Smooth muscle cell of the brain vasculature (primary cell): Measurements from ENCODE around the gene P2RX5.

Source experiments
- DNase-seq: peaks from one replicate; pipeline ENCODE4 v3.0.0-alpha.2; 2012; ENCODE audit warnings: low read depth, low spot score

P2RX5 gene

GRCh38 chr17:3681565-3681964, 14.4 kb downstream of the P2RX5 start:
- DNase-seq, result no peak

- DNase-seq, result no peak
Measured at GRCh38 chr17:3681057-3681456, 14.9 kb downstream of the P2RX5 start.

- no peak for DNase-seq
Measured at GRCh38 chr17:3679531-3680126, 16.3 kb downstream of the P2RX5 start.

GRCh38 chr17:3678821-3679530, 17.0 kb downstream of the P2RX5 start:
- no peak for DNase-seq

GRCh38 chr17:3678095-3678820, 17.7 kb downstream of the P2RX5 start:
- no peak for DNase-seq

GRCh38 chr17:3675886-3676285, 20.1 kb downstream of the P2RX5 start:
- no peak for DNase-seq

- DNase-seq, result no peak
Measured at GRCh38 chr17:3672571-3672970, 23.4 kb downstream of the P2RX5 start.

- no peak for DNase-seq
Measured at GRCh38 chr17:3669548-3669947, 26.4 kb downstream of the P2RX5 start.

- no peak for DNase-seq
Measured at GRCh38 chr17:3669085-3669347, 26.9 kb downstream of the P2RX5 start.

- peak; percentile 96 for DNase-seq
Measured at GRCh38 chr17:3668279-3669084, 27.5 kb downstream of the P2RX5 start, which contains the start of the genes EMC6 and TAX1BP3. Gene EMC6 (plus strand): TSS chr17:3668812. CDS start chr17:3669147, 335 bp downstream. Gene TAX1BP3 (minus strand): TSS chr17:3668578. CDS start chr17:3668526, 52 bp downstream.

- peak; percentile 69 for DNase-seq
Measured at GRCh38 chr17:3667366-3668278, 28.3 kb downstream of the P2RX5 start.

- DNase-seq, result no peak
Measured at GRCh38 chr17:3666516-3666915, 29.4 kb downstream of the P2RX5 start.

- no peak for DNase-seq
Measured at GRCh38 chr17:3665834-3666233, 30.1 kb downstream of the P2RX5 start.

- no peak for DNase-seq
Measured at GRCh38 chr17:3663102-3664011, 32.6 kb downstream of the P2RX5 start.

GRCh38 chr17:3660311-3660891, 35.6 kb downstream of the P2RX5 start:
- no peak for DNase-seq

- peak; percentile 54 for DNase-seq
Measured at GRCh38 chr17:3659541-3660111, 36.3 kb downstream of the P2RX5 start.

GRCh38 chr17:3658784-3659449, 37.0 kb downstream of the P2RX5 start:
- DNase-seq, result no peak
